ENCODE data around the gene RHBDF1.

DNA sequence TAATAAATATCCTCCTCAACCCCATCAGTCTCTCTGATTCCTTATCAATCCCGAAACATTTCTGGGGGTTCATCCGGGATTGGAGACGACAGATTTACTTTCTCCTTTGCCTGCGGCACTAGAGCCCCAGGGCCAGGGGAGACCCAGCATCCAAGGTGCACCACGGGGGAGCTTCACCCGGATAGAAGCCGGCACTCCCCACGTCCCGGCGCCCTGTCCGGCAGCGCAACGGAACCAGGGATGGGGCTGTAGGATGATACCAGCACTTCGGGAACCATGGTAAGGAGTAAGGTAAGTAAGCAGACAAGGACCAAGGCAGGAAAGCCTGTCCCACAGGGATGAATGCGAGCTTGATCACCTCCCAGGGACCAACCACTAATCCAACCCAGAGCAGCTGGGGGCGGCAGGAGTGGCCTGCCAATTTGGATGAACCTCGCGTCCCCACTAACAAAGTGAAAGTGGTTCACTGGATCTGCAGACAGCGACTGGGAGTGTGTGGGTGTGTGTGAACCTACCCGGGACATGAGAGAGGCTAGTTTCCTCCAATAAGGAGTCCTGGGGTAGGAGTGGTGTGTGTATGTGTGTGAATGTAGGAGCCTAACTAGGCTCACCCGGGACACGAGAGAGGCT is 30.9 kb downstream of the RHBDF1 start:
- no peak for TF ChIP-seq CTCF (IDR thresholded peaks at IDR 0.05; ENCODE audit: low read depth, low read length)
- no peak for TF ChIP-seq EZH2phosphoT487 (IDR thresholded peaks at IDR 0.05; ENCODE audit: low read depth)

Data from OCI-LY3 (cell line).